WERI-Rb-1 (cell line): ENCODE measurements around the gene TSHZ2.

Experiments used
- DNase-seq: peaks from one replicate; pipeline ENCODE4 v3.0.0-alpha.2; 2020
- H3K27ac ChIP-seq: fragments of 250-450 bp; sonication (Bioruptor Pico); 2 replicates; pipeline ENCODE4 v1.5.1; 2020; ENCODE audit warnings: mild to moderate bottlenecking, moderate library complexity
- H3K27me3 ChIP-seq: fragments of 250-450 bp; sonication (Bioruptor Pico); 2 replicates; pipeline ENCODE4 v1.5.1; 2021; ENCODE audit warnings: mild to moderate bottlenecking, low read depth, moderate library complexity; ENCODE audit not compliant: insufficient read depth, severe bottlenecking
- H3K36me3 ChIP-seq: fragments of 250-450 bp; sonication (Bioruptor Pico); 2 replicates; pipeline ENCODE4 v1.5.1; 2020; ENCODE audit warnings: mild to moderate bottlenecking, moderate library complexity
- H3K4me3 ChIP-seq: 2 replicates; pipeline ENCODE4 v1.5.1; 2011; ENCODE audit warnings: low read depth, mild to moderate bottlenecking, control low read depth, low read length
- H3K9me3 ChIP-seq: fragments of 250-450 bp; sonication (Bioruptor Pico); 2 replicates; pipeline ENCODE4 v1.5.1; 2021; ENCODE audit warnings: mild to moderate bottlenecking, moderate library complexity; ENCODE audit not compliant: severe bottlenecking
- CTCF ChIP-seq: IDR thresholded peaks from 2 replicates; pipeline ENCODE4 v1.5.1; 2011; ENCODE audit warnings: low read depth, mild to moderate bottlenecking, control low read depth, inconsistent platforms, low read length

TSHZ2 gene

GRCh38 chr20:53263554-53264438 lies 291.6 kb downstream of the TSHZ2 start:
- no peak for TF ChIP-seq CTCF
- Histone ChIP-seq H3K27ac (no peak overlapping the region), H3K4me3 (no peak overlapping the region), H3K27me3 (peaks cover 82% of the 10 kb centered on the region), H3K36me3 (no peaks in the 10 kb centered on the region), H3K9me3 (no peaks in the 10 kb centered on the region)
- DNase-seq = no peak

GRCh38 chr20:53264604-53265003 lies 292.4 kb downstream of the TSHZ2 start:
- Histone ChIP-seq H3K9me3 (no peaks in the 10 kb centered on the region), H3K27me3 (peaks cover 76% of the 10 kb centered on the region), H3K4me3 (no peak overlapping the region), H3K36me3 (no peaks in the 10 kb centered on the region), H3K27ac (no peak overlapping the region)
- DNase-seq = no peak
- no peak for TF ChIP-seq CTCF

- H3K4me3 ChIP-seq = no peak overlapping the region
- DNase-seq = no peak
- H3K9me3 ChIP-seq = no peaks in the 10 kb centered on the region
- no peak overlapping the region for H3K27ac ChIP-seq
- TF ChIP-seq CTCF = no peak
- H3K27me3 ChIP-seq = peaks cover 76% of the 10 kb centered on the region
- H3K36me3 ChIP-seq = no peaks in the 10 kb centered on the region
Observed at GRCh38 chr20:53265304-53265875, 293.2 kb downstream of the TSHZ2 start.

GRCh38 chr20:53269380-53269779 lies 297.2 kb downstream of the TSHZ2 start:
- H3K4me3 ChIP-seq = no peak overlapping the region
- DNase-seq = no peak
- H3K36me3 ChIP-seq = no peaks in the 10 kb centered on the region
- no peaks in the 10 kb centered on the region for H3K9me3 ChIP-seq
- TF ChIP-seq CTCF = no peak
- H3K27me3 ChIP-seq = peaks cover 72% of the 10 kb centered on the region
- no peak overlapping the region for H3K27ac ChIP-seq

- H3K4me3 ChIP-seq = no peak overlapping the region
- no peak for TF ChIP-seq CTCF
- no peaks in the 10 kb centered on the region for H3K9me3 ChIP-seq
- DNase-seq = no peak
- no peak overlapping the region for H3K27ac ChIP-seq
- no peaks in the 10 kb centered on the region for H3K36me3 ChIP-seq
- H3K27me3 ChIP-seq = peaks cover 76% of the 10 kb centered on the region
Observed at GRCh38 chr20:53270792-53271375, 298.7 kb downstream of the TSHZ2 start.
